Activated T-cell treated with anti-CD3 and anti-CD28 coated beads for 1 hour (primary cell): ENCODE data around the gene COL2A1.
A peak's percentile ranks its signal among the peaks of the same experiment; 100 is the strongest.

ENCODE experiments used
- DNase-seq: peaks from one replicate; pipeline ENCODE4 v3.0.0-alpha.2; 2020; ENCODE audit warnings: low read depth

Gene COL2A1

DNA sequence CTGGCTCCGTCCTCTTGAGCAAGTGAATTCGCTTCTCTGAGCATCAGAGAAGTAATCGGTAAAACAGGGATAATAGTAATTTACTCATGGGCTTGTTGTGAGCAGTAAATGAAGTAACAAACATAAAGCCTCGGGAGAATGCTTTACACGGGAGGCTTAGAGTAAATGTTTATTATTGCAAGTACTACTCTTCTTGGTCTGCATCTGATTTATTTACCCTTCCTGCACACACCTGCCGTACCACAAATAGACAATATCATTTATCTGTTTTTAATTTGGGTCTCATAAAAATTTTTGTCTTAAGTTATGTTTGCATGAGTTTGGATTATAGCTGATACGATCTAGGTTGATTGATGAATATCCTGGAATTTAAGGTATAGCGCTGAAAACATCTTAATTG is 7.8 kb upstream of the COL2A1 start:
- DNase-seq, result no peak

- no peak for DNase-seq
Observed at GRCh38 chr12:48010366-48010970, 6.2 kb upstream of the COL2A1 start.

- no peak for DNase-seq
Observed at GRCh38 chr12:48009471-48009870, 5.2 kb upstream of the COL2A1 start.

DNA sequence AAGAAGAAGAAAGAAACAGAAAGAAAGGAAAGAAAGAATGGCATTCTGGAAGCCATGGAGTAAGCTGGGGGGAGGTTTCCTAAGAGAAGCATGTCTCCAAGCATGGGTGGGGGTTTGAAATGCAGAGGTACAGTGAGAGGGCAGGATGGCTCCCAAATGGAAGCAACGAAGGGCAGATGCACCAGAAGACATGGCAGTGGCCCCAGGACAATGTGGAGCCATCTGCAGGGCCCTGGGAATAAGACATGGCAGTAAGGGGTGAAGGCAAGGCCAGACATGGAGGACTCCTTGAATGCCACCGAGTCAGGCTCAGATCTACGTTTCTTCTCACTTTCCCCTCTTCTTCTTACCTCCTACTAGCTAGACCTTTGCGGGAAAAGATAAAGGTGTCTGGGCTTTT is 4.7 kb upstream of the COL2A1 start:
- DNase-seq, result no peak

GRCh38 chr12:48008349-48008748 is 4.1 kb upstream of the COL2A1 start:
- DNase-seq, result no peak

DNA sequence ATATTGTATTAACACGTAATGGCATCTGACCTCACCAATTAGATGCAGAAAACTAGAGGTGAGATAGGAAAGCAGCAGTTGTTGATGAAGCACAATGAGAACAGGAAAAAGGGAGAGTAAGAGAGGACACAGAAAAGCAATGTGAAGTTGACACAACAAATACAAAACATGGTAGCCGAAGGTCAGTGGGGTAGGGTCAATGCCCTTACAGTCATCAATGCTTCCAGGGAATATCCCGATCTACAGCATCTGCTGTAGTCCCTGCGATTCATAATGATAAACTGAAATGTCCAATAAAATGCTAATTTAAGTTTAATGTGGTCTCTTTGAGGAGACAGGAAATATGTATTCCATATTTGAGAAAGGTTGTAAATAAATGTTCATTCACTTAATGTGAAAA is 2.9 kb upstream of the COL2A1 start:
- DNase-seq, result no peak

DNA sequence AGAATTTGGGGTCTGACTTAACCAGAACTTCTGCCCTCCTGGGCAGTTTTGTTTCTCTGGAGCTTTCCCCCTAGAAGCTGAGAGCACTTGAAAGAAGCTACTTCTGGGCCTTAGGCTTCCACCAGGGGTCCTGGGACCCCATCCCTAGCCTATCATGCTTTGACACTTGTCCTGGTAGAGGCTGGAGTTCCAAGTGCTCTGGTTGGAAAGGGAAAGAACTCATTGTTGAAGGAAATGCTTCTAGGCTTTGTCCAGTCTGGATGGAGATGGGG is 1.4 kb upstream of the COL2A1 start:
- DNase-seq, result no peak

GRCh38 chr12:48005001-48005749 is 899 bp upstream of the COL2A1 start:
- DNase-seq, result no peak

- no peak for DNase-seq
Observed at GRCh38 chr12:48003226-48004052, 837 bp downstream of the COL2A1 start.

DNA sequence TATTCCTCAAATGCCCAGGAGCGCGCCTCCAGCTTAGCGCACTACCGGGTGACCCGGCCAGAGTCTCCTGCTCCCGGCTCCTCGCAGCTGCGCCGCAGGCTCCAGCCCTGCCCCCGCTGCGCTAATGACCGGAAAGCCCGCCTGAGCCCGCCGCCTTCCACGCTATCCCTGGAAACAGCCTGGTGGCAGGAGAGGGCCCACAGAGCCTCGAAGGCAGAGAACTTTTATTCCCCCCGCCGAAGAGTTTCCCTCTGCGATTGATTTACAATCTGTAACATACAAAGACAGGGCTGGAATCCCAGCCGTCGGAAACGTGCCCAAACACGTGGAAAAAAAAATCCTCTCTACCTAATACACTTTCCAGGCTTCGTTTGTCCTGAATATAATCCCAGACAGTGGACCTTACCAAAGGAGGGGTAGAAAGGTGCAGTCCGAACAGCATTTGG is 1.5 kb downstream of the COL2A1 start:
- DNase-seq, result no peak

- DNase-seq, result no peak
Observed at GRCh38 chr12:48002414-48002730, 1.9 kb downstream of the COL2A1 start.

- DNase-seq, result no peak
Observed at GRCh38 chr12:48001505-48002413, 2.5 kb downstream of the COL2A1 start.

- DNase-seq, result no peak
Observed at GRCh38 chr12:48000878-48001504, 3.3 kb downstream of the COL2A1 start.

DNA sequence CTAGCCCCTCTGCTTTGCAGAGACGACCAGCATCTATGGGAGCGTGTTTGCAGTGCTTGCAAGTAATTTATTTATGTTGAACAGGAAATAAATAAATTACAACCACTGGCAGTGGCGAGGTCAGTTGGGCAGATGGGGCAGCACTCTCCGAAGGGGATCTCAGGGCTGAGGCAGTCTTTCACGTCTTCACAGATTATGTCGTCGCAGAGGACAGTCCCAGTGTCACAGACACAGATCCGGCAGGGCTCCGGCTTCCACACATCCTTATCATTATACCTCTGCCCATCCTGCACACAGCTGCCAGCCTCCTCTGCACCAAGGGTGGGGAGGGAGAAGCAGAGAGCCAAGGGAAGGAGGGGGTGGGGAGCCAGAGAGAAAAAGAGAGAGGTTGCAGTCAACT is 4.5 kb downstream of the COL2A1 start:
- no peak for DNase-seq

DNA sequence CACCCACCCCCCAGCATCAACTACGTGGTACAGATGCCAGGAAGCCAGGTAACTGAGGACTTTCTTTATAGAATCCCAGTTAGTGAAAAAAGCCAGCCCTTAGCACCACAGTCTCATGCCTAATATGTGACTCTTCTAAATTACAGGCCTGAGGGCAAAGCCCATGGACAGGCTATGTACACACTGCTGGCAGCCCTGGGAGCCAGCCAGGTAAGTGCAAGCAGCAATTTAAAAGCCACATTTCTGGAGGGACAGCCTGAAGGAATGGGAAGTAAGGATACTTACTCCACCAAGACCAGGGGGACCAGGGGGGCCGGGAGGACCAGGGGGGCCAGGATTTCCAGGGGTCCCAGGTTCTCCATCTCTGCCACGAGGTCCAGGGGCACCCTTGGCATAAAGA is 7.0 kb downstream of the COL2A1 start:
- no peak for DNase-seq

DNA sequence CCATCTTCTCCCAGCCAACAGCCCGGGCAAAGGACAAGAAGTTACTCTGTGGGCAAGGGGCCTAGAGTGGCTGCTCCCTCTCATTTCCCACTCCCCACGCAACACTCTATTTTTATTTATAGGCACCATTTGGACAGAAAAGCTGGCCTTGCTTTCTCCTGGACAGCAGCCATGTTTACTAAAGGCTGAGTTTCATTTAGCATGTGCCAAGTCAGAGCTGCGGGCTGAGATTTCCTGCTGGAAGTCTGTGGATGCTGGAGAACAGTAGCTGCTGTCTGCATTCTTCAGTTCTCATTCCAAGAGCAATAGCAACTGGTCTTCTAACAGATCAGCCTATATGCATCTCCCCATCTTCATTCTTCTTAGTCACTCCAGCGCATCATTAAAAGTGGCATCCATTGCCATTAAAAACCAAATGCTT is 8.3 kb downstream of the COL2A1 start:
- DNase-seq, result no peak

DNA sequence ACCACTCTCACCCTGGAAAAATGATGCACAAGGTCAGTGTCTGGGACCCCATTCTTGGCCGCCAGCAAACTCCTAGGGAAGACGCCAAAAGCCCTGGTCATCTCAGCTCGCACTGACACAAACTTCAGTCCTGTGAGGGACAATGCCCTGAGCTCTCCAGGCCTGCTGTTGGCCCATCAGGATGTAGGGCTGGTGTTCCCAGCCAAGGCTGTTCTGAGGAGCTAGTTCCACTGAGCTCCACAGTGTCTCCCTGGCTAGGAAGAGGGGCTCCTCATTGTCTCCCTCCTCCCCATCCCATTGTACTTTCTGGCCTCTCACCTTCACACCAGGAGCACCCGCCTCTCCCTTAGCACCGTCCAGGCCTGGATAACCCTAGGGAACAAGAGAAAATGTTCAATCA is 10.8 kb downstream of the COL2A1 start:
- no peak for DNase-seq

- DNase-seq, result no peak
Observed at GRCh38 chr12:47992776-47993175, 11.5 kb downstream of the COL2A1 start.

DNA sequence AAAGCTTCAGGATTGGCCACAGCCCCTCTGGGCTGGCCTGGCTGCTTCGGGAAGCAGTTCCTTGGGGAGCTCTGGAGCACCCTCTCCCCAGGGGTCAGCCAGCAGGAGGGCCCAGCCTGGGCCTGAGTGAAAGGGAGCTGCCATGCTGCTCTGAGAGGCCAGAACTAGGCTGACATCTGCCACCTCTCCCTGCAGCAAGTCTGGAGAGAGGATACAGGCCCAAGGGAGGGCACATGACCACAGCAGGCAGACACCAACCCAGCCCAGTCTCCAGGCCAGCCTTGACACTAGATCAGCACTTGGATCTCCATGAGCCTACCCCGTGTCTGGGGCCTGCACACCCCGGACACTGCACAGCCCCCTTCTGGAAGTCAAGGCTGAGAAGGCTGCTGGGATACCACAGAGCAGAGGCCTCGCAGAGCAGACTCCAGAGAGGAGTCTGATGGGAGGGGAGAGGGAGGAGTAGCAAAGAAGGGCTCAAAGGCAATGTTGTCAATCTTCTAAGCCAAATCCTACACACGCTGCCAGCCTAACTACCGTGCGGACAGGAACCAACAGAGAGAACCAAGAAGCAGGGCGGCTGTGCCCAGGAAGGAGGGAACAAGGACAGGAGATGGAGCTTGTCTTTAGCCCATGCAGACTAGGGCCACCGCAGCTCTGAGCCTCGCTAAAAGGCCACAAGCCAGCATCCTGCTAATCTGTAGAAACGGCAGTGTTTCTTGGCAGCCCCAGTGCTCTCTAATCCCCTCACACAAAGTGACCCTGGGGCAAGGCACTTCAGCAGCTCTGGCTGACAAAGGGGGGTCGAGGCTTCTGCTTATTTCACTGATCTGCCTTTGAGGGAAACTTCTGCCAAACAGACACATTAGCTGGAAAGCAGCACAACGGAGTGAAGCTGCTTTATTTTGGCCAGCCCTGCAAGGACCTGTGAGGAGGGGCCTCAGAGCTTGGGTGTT is 12.9 kb downstream of the COL2A1 start:
- no peak for DNase-seq

- peak; percentile 17 for DNase-seq
Observed at GRCh38 chr12:47990351-47991105, 13.7 kb downstream of the COL2A1 start.
